ENCODE measurements around the gene BID. TPM values are rescaled to one million over a fixed set of nuclear protein-coding genes. Genes with fewer than 3 reads are reported as not detected.
A peak's percentile ranks its signal among the peaks of the same experiment; 100 is the strongest.

The BID gene
- total and polyA plus RNA-seq, 10 of the 15 experiments (the other 5 are each of a cell fraction or from before 2014, with no cell fraction given): 7.9 to 241 (median 136) TPM

DNA sequence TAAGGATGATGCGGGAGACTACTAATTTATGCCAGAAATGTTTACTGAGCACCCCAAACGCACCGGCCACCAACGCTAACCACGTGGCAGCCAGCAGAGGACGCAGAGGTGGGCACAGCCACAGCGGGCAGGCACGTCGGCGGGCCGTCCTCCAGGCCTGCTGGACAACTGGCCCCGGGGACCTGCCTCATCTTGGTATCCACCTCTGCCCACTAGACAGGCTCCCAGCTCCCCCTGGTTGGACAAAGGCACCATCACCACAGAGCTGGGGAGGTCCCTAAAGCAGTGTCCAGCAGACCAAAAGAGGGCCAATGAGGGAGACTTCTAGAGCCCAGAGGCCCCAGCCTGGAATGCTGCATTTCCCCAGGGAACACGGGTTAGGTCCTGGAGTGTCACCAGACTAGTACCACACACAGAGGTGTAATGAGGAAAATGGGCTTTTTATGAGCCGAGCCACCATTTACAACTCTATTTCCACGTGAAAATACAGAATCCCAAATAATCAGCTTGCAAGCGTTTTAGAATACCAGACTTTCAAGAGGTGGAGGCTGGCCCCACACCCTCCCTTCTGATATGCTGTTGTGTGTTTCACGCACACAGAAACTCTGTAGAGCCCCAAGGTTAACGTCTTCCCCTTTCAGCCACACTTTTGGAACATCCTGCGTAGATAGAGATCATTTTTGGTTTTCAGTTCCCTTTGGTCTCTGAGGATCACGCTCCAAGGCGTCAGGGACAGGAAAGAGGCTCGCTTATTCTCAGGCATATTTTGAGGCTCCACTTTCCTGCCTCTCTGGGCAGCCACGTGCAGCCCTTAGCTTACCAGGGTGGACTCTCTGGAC is 23.7 kb upstream of the BID start (continued):
- peak; percentile 96 for TF ChIP-seq RUNX3 (IDR thresholded peaks at IDR 0.05; ENCODE audit: low read length)
- peak; percentile 98 for TF ChIP-seq PAX5 (IDR thresholded peaks at IDR 0.05; ENCODE audit: borderline replicate concordance, low read depth, low read length)
- TF ChIP-seq NR2C2 (IDR thresholded peaks at IDR 0.05; ENCODE audit: borderline replicate concordance, control insufficient read depth, insufficient read length, low read depth): no peak
- peak; percentile 92 for TF ChIP-seq KLF5 (IDR thresholded peaks at IDR 0.05; ENCODE audit: partially characterized antibody)
- TF ChIP-seq, protein P1, sequence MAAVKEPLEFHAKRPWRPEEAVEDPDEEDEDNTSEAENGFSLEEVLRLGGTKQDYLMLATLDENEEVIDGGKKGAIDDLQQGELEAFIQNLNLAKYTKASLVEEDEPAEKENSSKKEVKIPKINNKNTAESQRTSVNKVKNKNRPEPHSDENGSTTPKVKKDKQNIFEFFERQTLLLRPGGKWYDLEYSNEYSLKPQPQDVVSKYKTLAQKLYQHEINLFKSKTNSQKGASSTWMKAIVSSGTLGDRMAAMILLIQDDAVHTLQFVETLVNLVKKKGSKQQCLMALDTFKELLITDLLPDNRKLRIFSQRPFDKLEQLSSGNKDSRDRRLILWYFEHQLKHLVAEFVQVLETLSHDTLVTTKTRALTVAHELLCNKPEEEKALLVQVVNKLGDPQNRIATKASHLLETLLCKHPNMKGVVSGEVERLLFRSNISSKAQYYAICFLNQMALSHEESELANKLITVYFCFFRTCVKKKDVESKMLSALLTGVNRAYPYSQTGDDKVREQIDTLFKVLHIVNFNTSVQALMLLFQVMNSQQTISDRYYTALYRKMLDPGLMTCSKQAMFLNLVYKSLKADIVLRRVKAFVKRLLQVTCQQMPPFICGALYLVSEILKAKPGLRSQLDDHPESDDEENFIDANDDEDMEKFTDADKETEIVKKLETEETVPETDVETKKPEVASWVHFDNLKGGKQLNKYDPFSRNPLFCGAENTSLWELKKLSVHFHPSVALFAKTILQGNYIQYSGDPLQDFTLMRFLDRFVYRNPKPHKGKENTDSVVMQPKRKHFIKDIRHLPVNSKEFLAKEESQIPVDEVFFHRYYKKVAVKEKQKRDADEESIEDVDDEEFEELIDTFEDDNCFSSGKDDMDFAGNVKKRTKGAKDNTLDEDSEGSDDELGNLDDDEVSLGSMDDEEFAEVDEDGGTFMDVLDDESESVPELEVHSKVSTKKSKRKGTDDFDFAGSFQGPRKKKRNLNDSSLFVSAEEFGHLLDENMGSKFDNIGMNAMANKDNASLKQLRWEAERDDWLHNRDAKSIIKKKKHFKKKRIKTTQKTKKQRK (IDR thresholded peaks at IDR 0.05; ENCODE audit: low read depth, low read length): no peak
- no peak for TF ChIP-seq FOS (IDR thresholded peaks at IDR 0.05; ENCODE audit: borderline replicate concordance, extremely low read depth, insufficient read length)
- peak; percentile 95 for TF ChIP-seq FOXM1 (IDR thresholded peaks at IDR 0.05; ENCODE audit: low read depth, low read length)
- TF ChIP-seq, protein P2, sequence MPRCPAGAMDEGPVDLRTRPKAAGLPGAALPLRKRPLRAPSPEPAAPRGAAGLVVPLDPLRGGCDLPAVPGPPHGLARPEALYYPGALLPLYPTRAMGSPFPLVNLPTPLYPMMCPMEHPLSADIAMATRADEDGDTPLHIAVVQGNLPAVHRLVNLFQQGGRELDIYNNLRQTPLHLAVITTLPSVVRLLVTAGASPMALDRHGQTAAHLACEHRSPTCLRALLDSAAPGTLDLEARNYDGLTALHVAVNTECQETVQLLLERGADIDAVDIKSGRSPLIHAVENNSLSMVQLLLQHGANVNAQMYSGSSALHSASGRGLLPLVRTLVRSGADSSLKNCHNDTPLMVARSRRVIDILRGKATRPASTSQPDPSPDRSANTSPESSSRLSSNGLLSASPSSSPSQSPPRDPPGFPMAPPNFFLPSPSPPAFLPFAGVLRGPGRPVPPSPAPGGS (IDR thresholded peaks at IDR 0.05; ENCODE audit: borderline replicate concordance, insufficient read depth, low read depth, low read length, poor library complexity, severe bottlenecking): peak; percentile 80
- no peak for TF ChIP-seq SIX5 (IDR thresholded peaks at IDR 0.05; ENCODE audit: low read depth, low read length, severe bottlenecking)
- peak; percentile 64 for TF ChIP-seq BACH1 (IDR thresholded peaks at IDR 0.05; ENCODE audit: borderline replicate concordance)
- no peak for TF ChIP-seq NRF1 (conservative IDR thresholded peaks at IDR 0.05; ENCODE audit: low read depth, low read length)
- peak; percentile 35; the same call in 1 of the 2 replicates for TF ChIP-seq ZNF24 (IDR thresholded peaks at IDR 0.05)
- no peak; the same call in 1 of the 2 replicates for TF ChIP-seq SMARCA5 (IDR thresholded peaks at IDR 0.05)
- TF ChIP-seq ZSCAN29 (IDR thresholded peaks at IDR 0.05): no peak
- TF ChIP-seq MEF2A (IDR thresholded peaks at IDR 0.05; ENCODE audit: insufficient read depth, low read depth, low read length): peak; percentile 75; the same call in 1 of the 2 replicates
- peak; percentile 32; the same call in 1 of the 2 replicates for TF ChIP-seq ZNF207 (IDR thresholded peaks at IDR 0.05; ENCODE audit: borderline replicate concordance)
- TF ChIP-seq, protein P3, sequence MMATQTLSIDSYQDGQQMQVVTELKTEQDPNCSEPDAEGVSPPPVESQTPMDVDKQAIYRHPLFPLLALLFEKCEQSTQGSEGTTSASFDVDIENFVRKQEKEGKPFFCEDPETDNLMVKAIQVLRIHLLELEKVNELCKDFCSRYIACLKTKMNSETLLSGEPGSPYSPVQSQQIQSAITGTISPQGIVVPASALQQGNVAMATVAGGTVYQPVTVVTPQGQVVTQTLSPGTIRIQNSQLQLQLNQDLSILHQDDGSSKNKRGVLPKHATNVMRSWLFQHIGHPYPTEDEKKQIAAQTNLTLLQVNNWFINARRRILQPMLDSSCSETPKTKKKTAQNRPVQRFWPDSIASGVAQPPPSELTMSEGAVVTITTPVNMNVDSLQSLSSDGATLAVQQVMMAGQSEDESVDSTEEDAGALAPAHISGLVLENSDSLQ (IDR thresholded peaks at IDR 0.05): no peak
- TF ChIP-seq, protein P4, sequence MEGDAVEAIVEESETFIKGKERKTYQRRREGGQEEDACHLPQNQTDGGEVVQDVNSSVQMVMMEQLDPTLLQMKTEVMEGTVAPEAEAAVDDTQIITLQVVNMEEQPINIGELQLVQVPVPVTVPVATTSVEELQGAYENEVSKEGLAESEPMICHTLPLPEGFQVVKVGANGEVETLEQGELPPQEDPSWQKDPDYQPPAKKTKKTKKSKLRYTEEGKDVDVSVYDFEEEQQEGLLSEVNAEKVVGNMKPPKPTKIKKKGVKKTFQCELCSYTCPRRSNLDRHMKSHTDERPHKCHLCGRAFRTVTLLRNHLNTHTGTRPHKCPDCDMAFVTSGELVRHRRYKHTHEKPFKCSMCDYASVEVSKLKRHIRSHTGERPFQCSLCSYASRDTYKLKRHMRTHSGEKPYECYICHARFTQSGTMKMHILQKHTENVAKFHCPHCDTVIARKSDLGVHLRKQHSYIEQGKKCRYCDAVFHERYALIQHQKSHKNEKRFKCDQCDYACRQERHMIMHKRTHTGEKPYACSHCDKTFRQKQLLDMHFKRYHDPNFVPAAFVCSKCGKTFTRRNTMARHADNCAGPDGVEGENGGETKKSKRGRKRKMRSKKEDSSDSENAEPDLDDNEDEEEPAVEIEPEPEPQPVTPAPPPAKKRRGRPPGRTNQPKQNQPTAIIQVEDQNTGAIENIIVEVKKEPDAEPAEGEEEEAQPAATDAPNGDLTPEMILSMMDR (IDR thresholded peaks at IDR 0.05 in 2 of 3, conservative IDR thresholded peaks at IDR 0.05 in 1 of 3; ENCODE audit: control insufficient read depth in 2 of 3, extremely low read depth in 1 of 3, insufficient read depth in 1 of 3, low read depth in 3 of 3, low read length in 3 of 3): no peak
- peak; percentile 87 for TF ChIP-seq ATF2 (IDR thresholded peaks at IDR 0.05; ENCODE audit: low read length)

Measured in GM12878 (cell line).